ENCODE results near the gene SLC20A1. TPM values are rescaled to one million over a fixed set of nuclear protein-coding genes. Genes with fewer than 3 reads are reported as not detected.

The SLC20A1 gene
- total RNA-seq, 1 donor, result 77.2 TPM

DNA sequence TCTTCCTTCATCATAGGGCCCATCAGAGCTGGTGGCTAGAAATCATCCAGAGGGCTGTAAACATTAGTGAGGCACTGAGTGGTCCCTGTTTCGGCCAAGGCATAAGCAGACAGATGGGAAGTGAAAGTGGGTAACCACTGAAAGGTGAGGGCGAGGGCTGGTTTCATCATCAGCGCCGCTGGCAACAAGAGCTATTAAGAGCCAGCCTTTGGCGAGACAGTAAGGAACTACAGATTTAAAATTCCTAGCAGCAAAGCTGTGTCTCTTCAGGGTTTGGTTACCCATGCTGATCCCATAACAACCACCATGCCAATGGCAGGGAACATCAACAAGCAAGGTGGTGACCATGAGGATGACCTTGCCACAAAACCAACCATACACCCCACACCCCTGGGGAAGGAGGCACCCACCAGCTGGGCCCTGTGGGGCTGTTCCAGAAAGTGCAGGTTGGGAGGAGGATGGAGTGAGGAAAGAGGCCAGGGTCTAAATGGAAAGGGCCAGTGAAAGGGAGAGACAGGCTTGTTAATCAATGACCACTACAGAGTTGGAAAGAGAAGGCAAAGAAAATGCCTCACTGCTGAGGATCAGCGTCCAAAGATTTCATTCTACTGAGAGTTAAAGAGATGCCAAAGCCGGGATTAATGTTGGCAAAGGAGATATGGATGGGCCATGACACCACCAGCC is 9.0 kb upstream of the SLC20A1 start:
- Histone ChIP-seq H3K4me3 (ENCODE audit: low read length) (no peak overlapping the region), H3K4me1 (ENCODE audit: insufficient read depth, low read length) (peaks cover 69% of the 10 kb centered on the region)

GRCh38 chr2:112637289-112637660 is 8.5 kb upstream of the SLC20A1 start:
- Histone ChIP-seq H3K27me3 (ENCODE audit: insufficient read depth, low read length) (no peaks in the 10 kb centered on the region), H3K4me3 (ENCODE audit: low read length) (no peak overlapping the region), H3K9me3 (ENCODE audit: low read depth, low read length) (no peaks in the 10 kb centered on the region), H3K4me1 (ENCODE audit: insufficient read depth, low read length) (peaks cover 67% of the 10 kb centered on the region)

More for the DNA sequence above, 9.0 kb upstream of the SLC20A1 start:
- H3K9me3 ChIP-seq (ENCODE audit: low read depth, low read length), result no peaks in the 10 kb centered on the region
- no peaks in the 10 kb centered on the region for H3K27me3 ChIP-seq (ENCODE audit: insufficient read depth, low read length)

DNA sequence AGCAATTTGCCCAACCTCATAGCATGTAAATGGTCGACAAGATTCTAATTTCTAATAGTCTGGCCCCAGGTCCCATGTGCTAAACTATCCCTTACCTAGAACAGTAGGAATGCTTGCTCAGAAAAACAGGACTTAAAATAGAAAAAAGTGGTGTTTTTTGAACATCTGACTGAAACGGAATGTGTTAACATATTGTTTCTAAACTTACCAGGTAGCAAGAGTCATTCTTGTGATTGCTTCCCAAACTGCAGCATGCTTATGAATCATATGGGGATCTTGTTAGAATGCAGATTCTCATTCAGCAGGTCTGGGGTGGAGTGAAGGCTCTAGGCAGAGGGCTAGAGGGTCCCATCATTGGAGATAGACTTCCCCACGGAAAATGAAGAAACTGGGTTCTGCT is 5.8 kb upstream of the SLC20A1 start:
- Histone ChIP-seq H3K9me3 (ENCODE audit: low read depth, low read length) (no peaks in the 10 kb centered on the region), H3K27me3 (ENCODE audit: insufficient read depth, low read length) (no peaks in the 10 kb centered on the region), H3K4me1 (ENCODE audit: insufficient read depth, low read length) (peaks cover 51% of the 10 kb centered on the region), H3K4me3 (ENCODE audit: low read length) (no peak overlapping the region)

DNA sequence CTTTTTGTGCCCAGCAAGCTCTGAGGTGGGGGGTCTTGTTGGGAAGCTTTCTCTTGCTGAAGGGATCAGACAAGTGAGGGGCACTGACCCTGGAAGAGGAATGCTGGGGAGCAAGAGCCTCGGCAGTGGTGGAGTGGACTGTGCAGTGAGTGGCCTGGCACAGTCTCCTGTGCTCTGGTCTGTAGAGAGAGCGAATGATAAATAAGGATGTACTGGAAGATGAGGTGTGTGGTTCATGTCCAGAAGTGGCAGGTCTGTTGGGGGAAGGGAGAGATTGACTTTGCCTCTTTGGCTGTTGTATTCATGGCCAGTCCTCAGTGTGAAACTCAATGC is 5.3 kb upstream of the SLC20A1 start:
- Histone ChIP-seq H3K4me1 (ENCODE audit: insufficient read depth, low read length) (peaks cover 48% of the 10 kb centered on the region), H3K4me3 (ENCODE audit: low read length) (no peak overlapping the region), H3K9me3 (ENCODE audit: low read depth, low read length) (no peaks in the 10 kb centered on the region), H3K27me3 (ENCODE audit: insufficient read depth, low read length) (no peaks in the 10 kb centered on the region)

- H3K27me3 ChIP-seq (ENCODE audit: insufficient read depth, low read length), result no peaks in the 10 kb centered on the region
- H3K4me3 ChIP-seq (ENCODE audit: low read length), result no peak overlapping the region
- peaks cover 42% of the 10 kb centered on the region for H3K4me1 ChIP-seq (ENCODE audit: insufficient read depth, low read length)
- H3K9me3 ChIP-seq (ENCODE audit: low read depth, low read length), result no peaks in the 10 kb centered on the region
Measured at GRCh38 chr2:112640800-112641675, 4.7 kb upstream of the SLC20A1 start.

DNA sequence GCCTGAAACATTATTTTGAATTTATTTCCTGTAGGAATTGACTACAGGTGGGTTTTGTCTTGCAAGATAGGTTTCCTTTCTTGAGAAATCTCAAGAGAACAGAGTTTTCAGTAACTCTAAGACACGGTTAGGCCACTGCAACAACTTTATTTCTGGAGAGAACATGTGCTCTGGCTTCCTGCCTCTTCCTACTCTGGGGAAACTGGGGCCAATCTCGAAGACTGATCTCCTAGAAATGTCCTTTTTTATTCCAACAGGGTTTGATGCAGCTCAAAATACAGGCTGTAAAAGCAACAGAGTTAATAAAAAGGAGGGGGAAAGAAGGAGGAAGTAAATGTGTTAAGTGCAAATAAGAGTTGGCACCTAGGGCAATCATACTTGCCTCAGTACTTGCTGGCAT is 4.0 kb upstream of the SLC20A1 start:
- peaks cover 37% of the 10 kb centered on the region for H3K4me1 ChIP-seq (ENCODE audit: insufficient read depth, low read length)
- H3K9me3 ChIP-seq (ENCODE audit: low read depth, low read length), result no peaks in the 10 kb centered on the region
- H3K4me3 ChIP-seq (ENCODE audit: low read length), result no peak overlapping the region
- no peaks in the 10 kb centered on the region for H3K27me3 ChIP-seq (ENCODE audit: insufficient read depth, low read length)

GRCh38 chr2:112642561-112642960 is 3.2 kb upstream of the SLC20A1 start:
- Histone ChIP-seq H3K4me3 (ENCODE audit: low read length) (no peak overlapping the region), H3K9me3 (ENCODE audit: low read depth, low read length) (no peaks in the 10 kb centered on the region), H3K27me3 (ENCODE audit: insufficient read depth, low read length) (no peaks in the 10 kb centered on the region), H3K4me1 (ENCODE audit: insufficient read depth, low read length) (peaks cover 39% of the 10 kb centered on the region)

GRCh38 chr2:112642966-112643365 is 2.8 kb upstream of the SLC20A1 start:
- peaks cover 43% of the 10 kb centered on the region for H3K4me1 ChIP-seq (ENCODE audit: insufficient read depth, low read length)
- H3K4me3 ChIP-seq (ENCODE audit: low read length), result no peak overlapping the region
- H3K27me3 ChIP-seq (ENCODE audit: insufficient read depth, low read length), result no peaks in the 10 kb centered on the region
- no peaks in the 10 kb centered on the region for H3K9me3 ChIP-seq (ENCODE audit: low read depth, low read length)

GRCh38 chr2:112643488-112643887 is 2.3 kb upstream of the SLC20A1 start:
- Histone ChIP-seq H3K9me3 (ENCODE audit: low read depth, low read length) (no peaks in the 10 kb centered on the region), H3K27me3 (ENCODE audit: insufficient read depth, low read length) (no peaks in the 10 kb centered on the region), H3K4me3 (ENCODE audit: low read length) (no peak overlapping the region), H3K4me1 (ENCODE audit: insufficient read depth, low read length) (peaks cover 48% of the 10 kb centered on the region)

DNA sequence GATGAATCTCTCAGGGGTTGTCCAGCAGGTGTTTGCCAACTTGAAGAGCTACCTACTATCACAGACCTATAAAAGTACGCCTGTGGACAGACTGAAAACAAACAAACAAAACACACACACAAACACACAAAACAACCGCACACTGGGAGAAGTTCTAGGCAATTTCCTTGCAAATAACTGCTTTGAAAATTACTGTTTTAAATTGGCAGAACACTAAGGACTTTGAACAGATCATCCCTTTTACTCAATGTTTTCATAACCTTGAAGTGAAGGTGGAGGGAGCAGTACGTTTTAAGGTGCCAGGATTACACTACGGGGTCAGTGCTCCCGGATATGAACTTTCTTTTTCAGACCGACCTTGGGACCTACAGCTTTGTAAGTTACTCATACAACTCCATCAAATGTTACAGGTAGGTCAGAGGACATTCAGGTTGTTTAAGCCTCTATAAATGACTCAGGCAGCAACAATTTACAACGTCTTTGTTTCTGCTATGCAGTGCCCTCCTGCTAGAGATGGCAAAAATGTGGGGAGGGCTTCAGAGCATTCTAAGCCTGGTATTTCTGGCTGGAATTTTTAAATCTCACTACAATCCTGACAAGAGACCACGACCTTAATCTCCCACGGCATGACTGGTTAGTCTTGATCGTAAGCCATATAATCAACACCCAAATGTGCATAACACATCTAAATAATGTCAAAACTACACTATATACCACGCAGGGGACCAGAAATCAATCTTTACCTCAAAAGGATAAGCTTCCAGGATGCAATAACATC is 1.4 kb upstream of the SLC20A1 start:
- peak overlapping the region; percentile 93 for H3K4me3 ChIP-seq (ENCODE audit: low read length)
- H3K27me3 ChIP-seq (ENCODE audit: insufficient read depth, low read length), result no peaks in the 10 kb centered on the region
- peaks cover 57% of the 10 kb centered on the region for H3K4me1 ChIP-seq (ENCODE audit: insufficient read depth, low read length)
- H3K9me3 ChIP-seq (ENCODE audit: low read depth, low read length), result no peaks in the 10 kb centered on the region

DNA sequence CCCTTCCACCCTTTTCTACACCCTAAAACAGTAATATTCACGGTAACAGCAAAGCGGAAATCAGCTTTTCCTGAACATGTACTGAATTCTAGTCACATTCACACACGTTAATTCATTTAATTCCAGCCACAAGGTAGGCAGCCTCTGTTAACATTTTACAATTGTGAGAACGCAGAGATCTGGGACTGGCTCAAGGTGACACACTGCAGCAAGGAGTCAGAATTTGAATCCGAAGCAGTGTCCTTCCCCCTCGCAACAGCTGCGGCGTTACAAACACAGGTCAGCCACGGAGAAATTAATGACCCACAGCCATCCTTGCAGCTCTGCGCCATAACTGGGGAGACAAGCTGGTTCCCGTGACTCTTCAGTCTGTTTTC is 818 bp upstream of the SLC20A1 start:
- peak overlapping the region; percentile 93 for H3K4me3 ChIP-seq (ENCODE audit: low read length)
- peaks cover 59% of the 10 kb centered on the region for H3K4me1 ChIP-seq (ENCODE audit: insufficient read depth, low read length)
- no peaks in the 10 kb centered on the region for H3K27me3 ChIP-seq (ENCODE audit: insufficient read depth, low read length)
- no peaks in the 10 kb centered on the region for H3K9me3 ChIP-seq (ENCODE audit: low read depth, low read length)

DNA sequence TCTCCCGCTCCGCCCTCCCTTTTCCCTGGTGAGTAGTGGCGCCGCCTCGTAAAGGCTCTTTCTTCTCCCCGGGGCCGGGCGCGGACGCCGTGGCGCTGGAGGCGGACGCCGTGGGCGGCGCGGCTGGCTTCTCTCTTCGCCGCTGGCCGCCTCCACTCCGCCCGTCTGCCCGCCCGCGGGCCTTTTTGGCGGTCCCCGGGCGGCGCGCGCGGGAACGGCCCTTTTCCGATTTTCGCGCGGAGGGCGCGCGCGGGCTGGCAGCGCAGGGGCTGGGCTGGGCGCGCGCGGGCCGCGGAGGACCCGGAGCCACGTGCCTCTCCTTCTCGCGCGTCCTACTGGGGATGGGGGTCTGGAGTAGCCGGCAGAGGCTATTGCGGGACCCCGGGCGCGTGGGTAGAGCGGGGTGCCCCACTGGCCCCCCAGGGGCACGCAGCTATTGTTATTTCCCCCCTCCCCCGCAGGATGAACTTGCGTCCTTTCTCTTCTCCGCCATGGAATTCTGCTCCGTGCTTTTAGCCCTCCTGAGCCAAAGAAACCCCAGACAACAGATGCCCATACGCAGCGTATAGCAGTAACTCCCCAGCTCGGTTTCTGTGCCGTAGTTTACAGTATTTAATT is 472 bp downstream of the SLC20A1 start:
- Histone ChIP-seq H3K4me3 (ENCODE audit: low read length) (peak overlapping the region; percentile 93), H3K27me3 (ENCODE audit: insufficient read depth, low read length) (no peaks in the 10 kb centered on the region), H3K9me3 (ENCODE audit: low read depth, low read length) (no peaks in the 10 kb centered on the region), H3K4me1 (ENCODE audit: insufficient read depth, low read length) (peaks cover 57% of the 10 kb centered on the region)

DNA sequence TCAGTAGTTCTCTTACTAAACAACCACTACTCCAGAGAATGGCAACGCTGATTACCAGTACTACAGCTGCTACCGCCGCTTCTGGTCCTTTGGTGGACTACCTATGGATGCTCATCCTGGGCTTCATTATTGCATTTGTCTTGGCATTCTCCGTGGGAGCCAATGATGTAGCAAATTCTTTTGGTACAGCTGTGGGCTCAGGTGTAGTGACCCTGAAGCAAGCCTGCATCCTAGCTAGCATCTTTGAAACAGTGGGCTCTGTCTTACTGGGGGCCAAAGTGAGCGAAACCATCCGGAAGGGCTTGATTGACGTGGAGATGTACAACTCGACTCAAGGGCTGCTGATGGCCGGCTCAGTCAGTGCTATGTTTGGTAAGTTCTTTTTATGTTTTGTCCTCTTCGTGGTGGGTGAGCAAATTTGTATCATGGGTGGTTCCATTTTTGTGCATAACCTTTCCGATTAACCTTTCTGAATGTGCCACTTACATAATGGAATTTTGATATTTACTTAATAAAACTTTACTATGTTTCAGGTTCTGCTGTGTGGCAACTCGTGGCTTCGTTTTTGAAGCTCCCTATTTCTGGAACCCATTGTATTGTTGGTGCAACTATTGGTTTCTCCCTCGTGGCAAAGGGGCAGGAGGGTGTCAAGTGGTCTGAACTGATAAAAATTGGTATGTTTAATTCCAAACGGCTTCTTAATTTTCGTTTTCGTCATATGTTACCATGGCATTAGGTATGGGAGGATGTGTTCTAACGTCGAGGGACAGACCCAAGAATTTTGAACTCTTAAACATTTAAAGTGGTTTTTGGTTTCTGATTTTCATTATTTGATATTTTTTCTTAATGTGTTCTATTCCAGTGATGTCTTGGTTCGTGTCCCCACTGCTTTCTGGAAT is 1.3 kb downstream of the SLC20A1 start:
- no peaks in the 10 kb centered on the region for H3K9me3 ChIP-seq (ENCODE audit: low read depth, low read length)
- no peaks in the 10 kb centered on the region for H3K27me3 ChIP-seq (ENCODE audit: insufficient read depth, low read length)
- peak overlapping the region; percentile 93 for H3K4me3 ChIP-seq (ENCODE audit: low read length)
- peaks cover 50% of the 10 kb centered on the region for H3K4me1 ChIP-seq (ENCODE audit: insufficient read depth, low read length)

- Histone ChIP-seq H3K9me3 (ENCODE audit: low read depth, low read length) (no peaks in the 10 kb centered on the region), H3K27me3 (ENCODE audit: insufficient read depth, low read length) (no peaks in the 10 kb centered on the region), H3K4me3 (ENCODE audit: low read length) (no peak overlapping the region), H3K4me1 (ENCODE audit: insufficient read depth, low read length) (peaks cover 49% of the 10 kb centered on the region)
Measured at GRCh38 chr2:112648081-112648480, 2.3 kb downstream of the SLC20A1 start.
